COLO668 (cell line): Measurements from ENCODE around the gene MACROD2.
"Not testable (repeated sequence)": the region's sequence is repeated elsewhere in the genome, so short reads cannot be mapped to it uniquely, and the experiment has no call there.

Experiments used
- DNase-seq: peaks from one replicate; lab custom pipeline; 2025; ENCODE audit not compliant: unreplicated experiment; lab: John Stamatoyannopoulos, UW

MACROD2 gene

DNA sequence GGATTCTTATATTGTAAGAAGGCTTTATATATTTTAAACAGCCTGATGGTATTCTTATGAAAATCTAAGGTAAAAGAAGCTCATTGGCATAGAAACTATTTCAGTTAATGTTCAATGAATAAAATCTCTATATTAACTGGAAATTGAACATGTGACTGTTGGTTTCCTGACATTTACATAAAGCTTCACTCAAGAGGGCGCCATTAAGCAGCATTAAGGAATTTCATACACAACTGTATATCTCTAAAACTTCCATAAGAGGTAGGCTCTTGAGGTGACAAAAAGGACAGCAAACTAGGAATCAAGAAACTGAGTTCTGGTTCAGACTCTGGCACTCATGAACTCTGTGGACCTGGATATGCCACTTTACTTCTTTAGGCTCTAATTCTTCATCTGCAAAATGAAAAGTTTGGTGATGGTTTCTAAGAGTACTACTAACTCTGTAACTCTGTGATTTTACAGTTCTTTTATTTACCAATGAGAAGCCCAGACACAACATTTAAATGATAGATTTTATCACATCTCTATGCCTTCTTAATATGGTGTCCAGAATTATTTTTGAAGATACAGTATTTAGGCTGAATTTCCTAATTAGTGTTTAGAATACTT is 194.6 kb downstream of the MACROD2 start:
- no peak for DNase-seq

DNA sequence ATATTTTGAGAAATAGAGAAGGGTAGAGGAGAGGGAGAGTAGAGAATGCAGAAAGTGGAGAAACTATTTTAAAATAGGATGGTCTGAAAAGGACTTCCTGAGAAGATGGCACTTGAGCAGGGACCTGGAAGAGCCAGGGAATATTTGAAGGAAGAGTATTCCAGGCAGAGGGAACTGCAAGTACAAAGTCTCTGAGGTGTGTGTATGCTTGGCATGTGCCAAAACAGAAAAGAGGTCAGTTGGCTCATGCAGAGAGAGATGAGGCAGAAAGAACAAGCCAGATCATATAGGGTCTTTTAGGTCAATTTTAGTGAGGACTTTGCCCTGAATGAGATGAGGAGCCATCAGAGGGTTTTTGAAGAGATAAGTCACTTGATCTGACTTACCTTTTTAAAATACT is 196.2 kb downstream of the MACROD2 start:
- DNase-seq, result no peak

DNA sequence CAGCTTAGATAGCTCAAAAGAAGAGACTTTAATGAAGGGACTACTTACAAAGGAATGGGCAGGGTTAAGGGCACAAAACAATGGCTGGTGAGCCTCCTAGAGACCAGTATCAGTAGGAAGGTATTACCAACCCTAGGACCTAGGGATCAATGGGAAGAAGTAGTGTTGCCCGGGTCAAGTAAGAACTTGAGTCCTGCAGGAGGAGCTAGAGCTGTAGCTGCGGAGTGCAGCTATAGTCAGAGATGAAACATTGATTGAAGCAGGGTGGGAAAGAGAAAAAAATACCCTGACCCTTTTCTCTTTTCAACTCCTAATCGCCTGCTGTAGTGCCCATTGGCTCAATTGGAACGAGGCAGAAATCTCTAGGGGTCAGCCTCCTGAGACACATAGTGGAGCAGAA is 198.1 kb downstream of the MACROD2 start:
- DNase-seq, result no peak

DNA sequence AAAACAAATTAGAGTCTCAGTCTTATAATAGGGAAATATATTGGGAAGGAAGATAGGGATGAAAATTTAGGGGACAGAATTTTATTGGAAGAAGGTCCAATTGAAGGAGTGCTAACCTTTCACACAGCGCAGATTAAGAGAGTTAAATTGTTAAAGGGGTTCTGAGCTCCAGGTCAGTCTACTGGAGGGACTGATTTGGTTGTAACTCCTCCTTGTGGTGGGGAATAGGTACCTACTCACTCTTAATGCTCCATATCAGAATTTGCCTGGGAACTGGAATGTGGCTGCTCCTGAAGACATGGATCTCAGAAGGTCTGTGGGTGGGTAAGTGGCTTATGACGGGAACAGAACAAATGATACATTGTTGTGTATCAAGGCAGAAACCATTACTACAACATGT is 198.6 kb downstream of the MACROD2 start:
- DNase-seq, result no peak

DNA sequence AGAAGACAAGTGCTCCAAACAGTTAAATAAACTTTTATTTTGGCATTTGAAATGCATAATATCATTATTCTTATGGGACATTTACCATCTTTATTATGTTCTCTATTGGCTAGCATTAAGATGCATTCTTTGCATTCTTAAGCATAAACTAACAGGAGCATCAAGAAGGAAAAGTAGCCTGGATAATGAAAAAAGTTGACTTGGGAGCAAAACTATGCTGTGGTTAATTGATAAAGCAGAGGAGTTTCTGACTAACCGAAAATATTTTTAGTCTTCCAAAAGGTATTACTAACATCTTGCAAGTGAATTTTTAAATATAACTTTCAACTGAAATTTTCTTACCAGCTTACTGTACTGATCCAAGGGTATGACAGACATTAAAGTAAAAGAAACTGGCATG is 201.8 kb downstream of the MACROD2 start:
- no peak for DNase-seq

DNA sequence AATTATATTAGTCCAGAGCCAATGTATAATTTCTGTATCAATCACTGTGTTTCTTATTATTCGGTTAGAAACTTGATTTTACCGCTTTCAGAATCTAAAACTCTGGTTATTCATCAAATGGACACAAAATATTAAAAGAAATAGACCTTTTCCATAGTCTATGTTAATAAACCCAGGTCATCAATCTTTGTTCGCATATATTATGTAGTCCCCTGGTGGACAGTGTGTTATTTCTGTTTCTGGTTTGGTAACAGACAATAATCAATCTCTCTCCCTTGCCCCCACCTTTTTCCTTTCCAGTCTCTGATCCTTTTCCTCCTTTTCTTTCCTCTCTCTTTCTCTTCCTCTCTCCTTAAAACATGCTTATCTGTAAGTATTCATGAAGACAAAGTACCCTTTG is 203.1 kb downstream of the MACROD2 start:
- DNase-seq, result no peak

DNA sequence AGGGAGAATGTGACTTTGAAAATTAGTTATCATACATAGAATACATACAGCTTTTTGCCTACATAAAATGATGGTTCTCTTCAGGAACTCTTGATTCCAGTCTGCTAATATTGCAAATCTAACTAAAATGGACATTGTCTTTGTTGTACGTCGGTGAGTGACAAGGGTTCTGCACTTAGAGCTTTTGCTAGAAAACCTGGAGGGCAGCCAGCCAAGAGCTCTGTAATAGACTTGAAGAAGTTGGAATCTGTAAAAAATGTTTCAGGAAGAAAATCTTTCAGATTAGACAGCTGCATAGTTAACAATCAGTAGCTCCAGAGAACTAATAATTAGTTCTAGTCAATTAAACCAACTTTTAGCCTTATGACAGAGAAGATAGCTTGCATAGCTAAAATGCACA is 203.8 kb downstream of the MACROD2 start:
- no peak for DNase-seq

DNA sequence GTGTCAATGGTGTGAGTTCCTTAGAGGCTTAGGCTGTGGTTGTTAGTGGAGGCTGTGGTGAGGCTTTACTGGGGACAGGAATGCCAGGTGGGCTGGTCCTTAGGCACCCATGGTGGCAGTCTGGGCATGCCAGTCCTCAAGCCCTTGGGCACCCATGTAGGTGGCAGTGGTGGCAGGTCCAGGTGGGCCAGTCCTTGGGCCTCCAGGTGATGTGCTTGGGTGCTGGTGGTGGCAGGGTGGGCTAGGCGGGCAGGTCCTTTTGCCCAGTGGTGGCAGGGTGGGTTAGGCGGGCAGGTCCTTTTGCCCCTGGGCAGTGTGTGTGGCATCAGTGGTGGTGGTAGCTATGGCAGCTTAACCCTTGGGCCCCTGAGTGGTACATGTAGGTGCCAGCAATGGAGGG is 208.3 kb downstream of the MACROD2 start:
- DNase-seq, result no peak

DNA sequence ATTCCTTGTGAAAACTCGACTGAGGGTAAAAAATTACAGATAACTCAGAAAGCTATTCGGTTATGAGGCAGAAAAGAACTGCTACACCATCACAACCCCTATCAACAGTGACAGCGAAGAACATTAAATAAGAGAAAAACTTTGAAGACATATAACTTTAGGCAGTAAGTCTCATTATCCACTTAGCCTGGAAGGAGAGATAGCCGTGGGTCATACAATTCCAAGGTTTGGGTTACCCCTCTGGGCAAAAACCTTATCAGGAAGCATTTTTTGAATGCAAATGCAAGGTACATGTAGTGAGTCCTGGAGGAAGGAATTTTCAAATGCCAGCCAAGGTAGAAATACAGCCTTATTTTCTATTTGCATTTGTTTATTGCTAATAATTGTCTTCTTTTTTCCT is 212.3 kb downstream of the MACROD2 start:
- no peak for DNase-seq

DNA sequence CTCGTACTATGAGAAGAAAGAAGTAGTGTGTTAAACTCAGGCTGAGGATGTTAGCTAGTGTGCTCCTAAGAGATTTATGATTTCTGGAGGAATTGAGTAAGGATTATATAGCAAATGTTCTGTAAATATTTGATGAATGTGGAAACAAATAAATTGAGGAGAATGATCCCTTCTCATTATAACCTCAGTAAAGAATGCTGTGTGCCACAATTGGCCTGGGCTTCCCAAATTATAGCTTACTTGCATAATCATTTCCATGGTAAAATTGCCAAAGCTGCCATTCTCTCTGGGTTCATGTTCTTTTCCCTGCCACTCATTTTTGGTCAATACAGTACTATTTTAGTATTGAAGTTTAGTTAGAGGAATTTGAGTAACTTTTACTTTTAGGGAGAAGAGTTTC is 213.6 kb downstream of the MACROD2 start:
- no peak for DNase-seq

DNA sequence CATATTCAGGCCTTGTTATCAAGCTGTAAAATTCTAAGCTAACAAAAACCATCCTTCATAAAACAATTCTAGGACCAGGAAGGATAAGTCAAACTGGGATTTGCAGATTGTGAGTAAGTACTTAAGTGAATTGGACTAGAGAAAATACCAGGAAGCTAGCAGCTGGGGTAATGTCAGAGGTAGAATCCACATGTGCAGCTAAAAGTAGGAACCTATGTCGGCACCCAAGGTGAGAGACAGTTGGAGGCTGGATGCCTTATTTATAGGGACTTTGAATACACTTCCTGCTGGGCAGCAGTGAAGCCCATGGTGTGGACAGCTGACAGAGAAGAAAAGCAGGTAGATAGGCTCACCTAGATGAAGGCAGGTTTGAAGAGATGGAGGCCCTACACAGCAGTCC is 214.8 kb downstream of the MACROD2 start:
- DNase-seq, result no peak

DNA sequence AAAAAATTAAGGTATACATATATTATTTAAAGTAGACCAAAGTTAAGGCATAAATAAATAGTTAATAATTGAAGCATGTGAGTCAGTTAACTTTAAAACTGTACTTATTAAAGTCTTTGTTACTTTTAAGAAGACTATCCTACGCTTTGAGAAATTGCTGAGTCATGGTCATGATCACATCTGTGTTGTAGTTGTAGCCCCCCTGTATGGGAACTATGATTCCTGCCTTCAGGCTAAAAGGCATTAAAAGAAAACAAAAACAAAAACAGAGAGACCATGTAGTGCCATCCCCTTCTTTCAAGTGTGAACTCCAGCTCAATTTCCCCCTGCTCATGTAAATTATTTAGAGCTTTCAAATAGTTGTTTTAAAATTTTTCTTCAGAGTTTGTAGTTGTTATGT is 218.7 kb downstream of the MACROD2 start:
- DNase-seq, result no peak

DNA sequence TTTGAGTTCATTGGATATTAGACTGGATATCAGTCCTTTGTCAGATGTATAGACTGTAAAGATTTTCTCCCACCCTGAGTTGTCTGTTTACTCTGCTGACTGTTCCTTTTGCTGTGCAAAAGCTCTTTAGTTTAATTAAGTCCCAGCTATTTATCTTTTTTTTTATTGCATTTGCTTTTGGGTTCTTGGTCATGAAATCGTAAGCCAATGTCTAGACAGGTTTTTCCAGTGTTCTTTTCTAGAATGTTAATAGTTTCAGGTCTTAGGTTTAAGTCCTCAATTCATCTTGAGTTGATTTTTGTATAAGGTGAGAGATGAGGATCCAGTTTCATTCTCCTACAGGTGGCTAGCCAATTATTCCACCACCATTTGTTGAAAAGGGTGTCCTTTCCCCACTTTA is 220.6 kb downstream of the MACROD2 start:
- DNase-seq, result not testable (repeated sequence)

DNA sequence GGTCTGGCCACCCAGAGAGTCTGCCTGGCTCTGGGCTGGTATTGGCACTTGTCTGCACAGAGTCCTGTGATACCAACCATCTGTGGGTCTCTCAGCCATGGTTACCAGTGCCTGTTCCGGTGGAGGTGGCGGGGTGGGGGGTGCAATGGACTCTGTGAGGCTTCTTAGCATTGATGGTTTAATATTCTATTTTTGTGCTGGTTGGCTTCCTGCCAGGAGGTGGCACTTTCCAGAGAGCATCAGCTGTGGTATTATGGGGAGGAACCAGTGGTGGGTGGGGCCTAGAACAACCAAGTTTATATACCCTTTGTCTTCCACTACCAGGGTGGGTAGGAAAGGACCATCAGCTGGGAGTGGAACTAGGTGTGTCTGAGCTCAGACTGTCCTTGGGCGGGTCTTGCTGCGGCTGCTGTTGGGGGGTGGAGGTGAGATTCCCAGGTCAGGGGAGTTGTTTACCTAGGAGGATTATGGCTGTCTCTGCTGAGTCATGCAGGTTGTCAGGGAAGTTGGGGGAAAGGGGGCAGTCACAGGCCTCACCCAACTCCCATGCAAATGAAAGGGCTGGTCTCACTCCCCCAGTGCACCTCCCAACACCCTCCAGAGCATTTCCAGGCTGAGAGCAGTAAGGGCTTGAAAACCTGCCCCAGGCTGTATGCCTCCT is 224.6 kb downstream of the MACROD2 start:
- DNase-seq, result peak; percentile 85

DNA sequence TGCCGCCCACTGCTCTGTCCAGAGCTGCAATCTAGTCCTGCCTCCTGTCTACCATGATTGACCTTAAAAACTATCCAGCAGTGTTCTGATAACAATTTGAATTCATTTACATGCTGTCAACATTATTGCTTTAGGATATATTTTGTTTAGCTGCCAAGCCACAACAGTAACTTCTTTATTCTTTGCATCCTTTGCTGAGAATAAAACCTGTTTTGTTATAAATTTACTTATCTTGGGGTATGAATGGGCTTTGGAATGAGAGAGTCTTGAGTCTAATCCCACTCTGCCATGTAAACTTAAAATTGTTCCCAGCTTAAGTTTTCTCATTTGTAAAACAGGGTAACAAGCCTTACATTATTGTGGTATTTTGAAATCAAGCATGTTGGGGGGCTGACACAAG is 225.7 kb downstream of the MACROD2 start:
- no peak for DNase-seq

DNA sequence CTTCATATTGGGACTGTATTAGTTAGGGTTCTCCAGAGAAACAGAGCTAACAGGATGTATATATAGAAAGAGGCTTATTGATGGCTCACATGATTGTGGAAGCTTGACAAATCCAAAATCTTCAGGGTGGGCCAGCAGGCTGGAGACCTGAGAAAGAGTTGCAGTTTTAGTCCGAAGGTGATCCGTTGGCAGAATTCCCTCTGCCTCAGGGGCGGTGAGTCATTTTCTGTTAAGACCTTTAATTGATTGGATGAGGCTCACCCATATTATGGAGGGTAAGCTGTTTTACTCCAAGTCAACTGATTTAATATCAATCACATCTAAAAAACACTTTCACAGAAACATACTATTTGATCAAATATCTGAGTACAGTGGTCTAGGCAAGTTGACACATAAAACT is 228.5 kb downstream of the MACROD2 start:
- no peak for DNase-seq

DNA sequence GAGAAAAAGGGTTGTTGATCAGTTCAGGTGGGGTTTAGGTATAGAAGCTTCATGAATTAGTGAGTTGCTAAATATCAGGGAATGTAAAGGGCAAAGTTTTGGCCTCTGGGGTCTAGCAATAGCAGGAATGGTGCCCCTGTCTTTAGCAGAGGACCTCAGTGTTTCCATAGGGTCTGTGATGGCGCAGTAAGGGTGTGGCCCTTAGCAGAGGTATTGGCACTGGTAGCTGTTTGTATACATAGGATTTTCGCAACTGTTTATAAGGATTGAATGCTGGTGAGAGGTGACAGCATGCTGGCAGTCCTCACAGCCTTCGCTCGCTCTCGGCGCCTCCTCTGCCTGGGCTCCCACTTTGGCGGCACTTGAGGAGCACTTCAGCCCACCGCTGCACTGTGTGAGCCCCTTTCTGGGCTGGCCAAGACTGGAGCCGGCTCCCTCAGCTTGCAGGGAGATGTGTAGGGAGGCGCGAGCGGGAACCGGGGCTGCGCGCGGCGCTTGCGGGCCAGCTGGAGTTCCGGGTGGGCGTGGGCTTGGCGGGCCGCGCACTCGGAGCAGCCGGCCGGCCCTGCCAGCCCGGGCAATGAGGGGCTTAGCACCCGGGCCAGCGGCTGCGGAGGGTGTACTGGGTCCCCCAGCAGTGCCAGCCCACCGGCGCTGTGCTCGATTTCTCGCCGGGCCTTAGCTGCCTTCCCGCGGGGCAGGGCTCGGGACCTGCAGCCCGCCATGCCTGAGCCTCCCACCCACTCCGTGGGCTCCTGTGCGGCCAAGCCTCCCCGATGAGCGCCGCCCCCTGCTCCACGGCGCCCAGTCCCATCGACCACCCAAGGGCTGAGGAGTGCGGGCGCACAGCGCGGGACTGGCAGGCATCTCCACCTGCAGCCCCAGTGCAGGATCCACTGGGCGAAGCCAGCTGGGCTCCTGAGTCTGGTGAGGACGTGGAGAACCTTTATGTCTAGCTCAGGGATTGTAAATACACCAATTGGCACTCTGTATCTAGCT is 231.0 kb downstream of the MACROD2 start:
- not testable (repeated sequence) for DNase-seq

DNA sequence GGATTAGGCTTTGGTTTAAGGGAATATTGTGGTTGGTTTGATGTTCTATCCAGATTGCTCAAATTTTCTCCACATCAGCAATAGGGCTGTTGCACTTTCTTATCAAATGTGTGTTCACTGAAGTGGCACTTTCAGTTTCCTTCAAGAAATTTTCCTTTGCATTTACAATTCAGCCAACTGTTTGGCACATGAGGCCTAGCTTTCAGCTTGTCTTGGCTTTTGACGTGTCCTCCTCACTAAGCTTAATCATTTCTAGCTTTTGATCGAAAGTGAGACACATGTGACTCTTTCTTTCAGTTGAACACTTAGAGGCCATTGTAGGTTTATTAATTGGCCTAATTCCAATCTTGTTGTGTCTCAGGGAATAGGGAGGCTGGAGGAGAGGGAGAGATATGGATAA is 237.3 kb downstream of the MACROD2 start:
- no peak for DNase-seq

DNA sequence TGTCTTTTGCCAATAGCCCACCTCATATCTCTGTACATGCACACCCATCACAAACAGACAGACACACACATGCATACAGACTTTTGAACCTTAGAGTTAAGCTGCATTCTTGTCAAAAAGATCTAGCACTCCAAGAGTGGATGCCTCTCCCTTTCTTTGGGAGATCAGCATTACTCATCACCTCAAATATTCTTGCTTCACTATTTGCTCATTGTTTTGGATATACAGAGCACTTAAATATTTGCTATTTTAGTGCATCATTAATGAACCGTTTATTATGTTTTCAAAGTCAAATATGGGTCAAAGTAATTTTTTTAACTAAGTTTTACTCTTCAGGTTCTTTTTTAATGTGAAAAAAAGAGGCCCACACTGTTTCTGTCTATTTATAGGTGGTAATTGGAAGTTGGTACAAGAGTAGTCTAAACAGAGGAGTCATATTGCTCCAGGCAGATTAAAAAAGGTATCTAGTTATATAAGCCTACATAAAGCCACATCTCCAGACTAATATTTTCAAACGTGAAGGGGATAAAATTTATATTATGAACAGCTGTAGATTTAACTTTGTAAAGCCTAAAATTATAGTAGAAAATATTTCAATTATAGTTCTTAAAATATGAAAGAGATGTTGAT is 239.5 kb downstream of the MACROD2 start:
- no peak for DNase-seq

DNA sequence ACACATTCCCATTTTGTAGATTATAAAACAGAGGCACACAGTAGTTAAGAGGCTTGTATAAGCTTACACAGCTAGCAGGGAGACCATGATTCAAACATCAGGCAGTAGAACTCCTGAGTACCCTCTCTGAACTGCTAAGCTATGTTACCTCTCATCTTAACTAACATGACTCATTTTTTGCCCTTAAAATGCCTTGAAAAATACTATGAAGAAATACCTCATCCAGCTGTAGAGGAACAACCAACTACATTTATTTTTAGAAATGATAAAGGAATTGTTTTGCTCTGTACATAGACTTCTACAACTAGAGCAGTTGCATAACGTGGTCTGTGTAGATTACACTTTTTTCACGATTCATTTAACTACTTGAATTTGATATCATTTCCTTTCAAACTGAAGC is 240.0 kb downstream of the MACROD2 start:
- DNase-seq, result no peak

DNA sequence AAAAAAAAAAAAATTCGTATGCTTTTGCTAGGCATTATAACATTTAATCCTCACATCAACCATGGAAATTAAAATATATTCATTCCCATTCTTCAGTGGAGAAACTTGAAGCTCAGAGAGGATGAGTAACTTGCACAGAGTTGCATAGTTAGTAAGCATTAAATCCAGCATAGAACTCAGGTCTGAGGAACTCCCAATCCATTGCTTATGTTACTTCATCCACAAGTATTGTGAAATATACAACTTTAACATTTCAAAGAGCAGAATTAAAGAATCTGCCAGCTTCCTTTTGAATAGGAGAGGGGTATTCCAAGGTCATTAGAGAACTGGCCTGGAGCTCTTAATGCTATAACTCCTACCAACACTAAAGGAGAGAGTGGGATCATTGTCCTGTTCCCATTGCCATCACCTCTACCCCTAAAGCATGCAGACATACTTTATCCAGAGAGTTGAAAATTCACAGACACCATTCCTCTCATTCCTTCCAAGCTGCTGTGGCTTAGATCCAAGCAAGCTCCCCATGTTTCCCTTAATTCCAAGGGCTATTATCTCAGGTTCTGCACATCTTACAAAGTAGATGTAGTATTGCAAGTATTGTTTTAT is 250.2 kb downstream of the MACROD2 start:
- no peak for DNase-seq
